Caco-2 (cell line): Measurements from ENCODE around the gene BDP1. TPM values are rescaled to one million over a fixed set of nuclear protein-coding genes. Genes with fewer than 3 reads are reported as not detected.
"Not testable (repeated sequence)": the region's sequence is repeated elsewhere in the genome, so short reads cannot be mapped to it uniquely, and the experiment has no call there.

Experiments
- BruUV-seq: library from RNA; stranded (reverse); fragments of 400-500 nt; replicated peaks from 2 replicates; lab custom pipeline; 2021; lab: Mats Ljungman, UMichigan
- CTCF ChIA-PET: fragments of 300-600 bp; sonication (Branson Sonifier 250); formaldehyde crosslinking; loops from one replicate; lab custom pipeline; 2022; ENCODE audit warnings: antibody characterized with exemption; lab: Charles Lee
- POLR2A ChIA-PET: fragments of 300-600 bp; sonication (Branson Sonifier 250); formaldehyde crosslinking; loops from one replicate; lab custom pipeline; 2022; ENCODE audit warnings: antibody characterized with exemption; lab: Charles Lee
- DNase-seq, 2 experiments: peaks; one replicate each; pipeline versions ENCODE4 v3.0.0 to v3.0.0-alpha.2; 2020 to 2022
- H3K27me3 ChIP-seq: replicated peaks from 2 replicates; pipeline ENCODE4 v1.6.0; 2011; ENCODE audit warnings: low read length; ENCODE audit not compliant: control insufficient read depth, insufficient read depth
- H3K36me3 ChIP-seq: 2 replicates; pipeline ENCODE4 v1.5.1; 2011; ENCODE audit warnings: low read length; ENCODE audit not compliant: control insufficient read depth, insufficient read depth
- H3K4me1 ChIP-seq: fragments of 250-450 bp; sonication (Bioruptor Pico); 2 replicates; pipeline ENCODE4 v1.5.1; 2020; ENCODE audit warnings: mild to moderate bottlenecking
- H3K4me3 ChIP-seq: 2 replicates; pipeline ENCODE4 v1.5.1; 2011; ENCODE audit warnings: low read depth, mild to moderate bottlenecking, control low read depth, low read length
- H3K9me3 ChIP-seq: fragments of 250-450 bp; sonication (Bioruptor Pico); 2 replicates; pipeline ENCODE4 v1.5.1; 2020; ENCODE audit warnings: mild to moderate bottlenecking, moderate library complexity
- H3K27ac Mint-ChIP-seq: one replicate; pipeline ENCODE4 v1.8.0; 2022; ENCODE audit warnings: mixed read lengths; ENCODE audit not compliant: unreplicated experiment
- H3K27me3 Mint-ChIP-seq: one replicate; pipeline ENCODE4 v1.8.0; 2022; ENCODE audit warnings: mixed read lengths; ENCODE audit not compliant: insufficient read depth, unreplicated experiment
- H3K36me3 Mint-ChIP-seq: one replicate; pipeline ENCODE4 v1.8.0; 2022; ENCODE audit warnings: mild to moderate bottlenecking, mixed read lengths; ENCODE audit not compliant: insufficient read depth, unreplicated experiment
- H3K4me1 Mint-ChIP-seq: one replicate; pipeline ENCODE4 v1.8.0; 2022; ENCODE audit warnings: low read depth, mixed read lengths; ENCODE audit not compliant: unreplicated experiment
- H3K4me3 Mint-ChIP-seq: one replicate; pipeline ENCODE4 v1.8.0; 2022; ENCODE audit warnings: mild to moderate bottlenecking, moderate library complexity, mixed read lengths; ENCODE audit not compliant: unreplicated experiment
- H3K9me3 Mint-ChIP-seq: one replicate; pipeline ENCODE4 v1.8.0; 2022; ENCODE audit warnings: mixed read lengths; ENCODE audit not compliant: unreplicated experiment
- intact Hi-C: fragments of 100-400 bp; cut with micrococcal nuclease; formaldehyde crosslinking; loops from one replicate; pipeline ENCODE4 v1.10.0; 2022; ENCODE audit not compliant: unreplicated experiment
- total RNA-seq: library from RNA; stranded (reverse); gene quantifications from 2 replicates; pipeline ENCODE4 v1.2.3, GENCODE V29; 2022
- TF ChIP-seq, protein P1 (sequence below), 2 experiments: fragments of 200-600 bp in 1 of 2; IDR thresholded peaks; 1 replicate in 1 of 2; 2 replicates in 1 of 2; pipeline versions ENCODE4 v1.5.1 to v1.8.0; 2011 to 2022; ENCODE audit warnings: antibody characterized with exemption in 1 of 2, control low read depth in 1 of 2, inconsistent platforms in 1 of 2, low read depth in 1 of 2, low read length in 1 of 2, mild to moderate bottlenecking in 1 of 2, moderate library complexity in 1 of 2; ENCODE audit not compliant: insufficient read depth in 1 of 2, severe bottlenecking in 1 of 2, unreplicated experiment in 1 of 2

Gene BDP1
- total RNA-seq, 1 experiment from 2014 or later: 27.5 TPM

- BruUV-seq: no TSS peak
- no peak overlapping the region for H3K4me3 Mint-ChIP-seq
- H3K36me3 Mint-ChIP-seq: peaks cover 66% of the 10 kb centered on the region
- H3K4me1 Mint-ChIP-seq: no peaks in the 10 kb centered on the region
- Histone ChIP-seq H3K4me3 (no peak overlapping the region), H3K36me3 (no peaks in the 10 kb centered on the region; the same call in none of the 2 replicates), H3K4me1 (no peaks in the 10 kb centered on the region), H3K9me3 (no peaks in the 10 kb centered on the region), H3K27me3 (no peaks in the 10 kb centered on the region)
- no peak overlapping the region for H3K27ac Mint-ChIP-seq
- H3K9me3 Mint-ChIP-seq: no peaks in the 10 kb centered on the region
- DNase-seq: no peak
- TF ChIP-seq, protein P1, sequence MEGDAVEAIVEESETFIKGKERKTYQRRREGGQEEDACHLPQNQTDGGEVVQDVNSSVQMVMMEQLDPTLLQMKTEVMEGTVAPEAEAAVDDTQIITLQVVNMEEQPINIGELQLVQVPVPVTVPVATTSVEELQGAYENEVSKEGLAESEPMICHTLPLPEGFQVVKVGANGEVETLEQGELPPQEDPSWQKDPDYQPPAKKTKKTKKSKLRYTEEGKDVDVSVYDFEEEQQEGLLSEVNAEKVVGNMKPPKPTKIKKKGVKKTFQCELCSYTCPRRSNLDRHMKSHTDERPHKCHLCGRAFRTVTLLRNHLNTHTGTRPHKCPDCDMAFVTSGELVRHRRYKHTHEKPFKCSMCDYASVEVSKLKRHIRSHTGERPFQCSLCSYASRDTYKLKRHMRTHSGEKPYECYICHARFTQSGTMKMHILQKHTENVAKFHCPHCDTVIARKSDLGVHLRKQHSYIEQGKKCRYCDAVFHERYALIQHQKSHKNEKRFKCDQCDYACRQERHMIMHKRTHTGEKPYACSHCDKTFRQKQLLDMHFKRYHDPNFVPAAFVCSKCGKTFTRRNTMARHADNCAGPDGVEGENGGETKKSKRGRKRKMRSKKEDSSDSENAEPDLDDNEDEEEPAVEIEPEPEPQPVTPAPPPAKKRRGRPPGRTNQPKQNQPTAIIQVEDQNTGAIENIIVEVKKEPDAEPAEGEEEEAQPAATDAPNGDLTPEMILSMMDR (IDR thresholded peaks at IDR 0.05; ENCODE audit: insufficient read depth in 1 of 2, low read depth in 1 of 2, low read length in 1 of 2, severe bottlenecking in 1 of 2, unreplicated experiment in 1 of 2): no peak
- ChIA-PET POLR2A (no interaction called here), CTCF (no interaction called here)
- no peaks in the 10 kb centered on the region for H3K27me3 Mint-ChIP-seq
- intact Hi-C loops: loop anchor here (10.0 kb wide), 1 partner anchor 217 kb away; no protein-coding TSS in a partner anchor
Observed at GRCh38 chr5:71537687-71538086, 82.2 kb downstream of the BDP1 start.

DNA sequence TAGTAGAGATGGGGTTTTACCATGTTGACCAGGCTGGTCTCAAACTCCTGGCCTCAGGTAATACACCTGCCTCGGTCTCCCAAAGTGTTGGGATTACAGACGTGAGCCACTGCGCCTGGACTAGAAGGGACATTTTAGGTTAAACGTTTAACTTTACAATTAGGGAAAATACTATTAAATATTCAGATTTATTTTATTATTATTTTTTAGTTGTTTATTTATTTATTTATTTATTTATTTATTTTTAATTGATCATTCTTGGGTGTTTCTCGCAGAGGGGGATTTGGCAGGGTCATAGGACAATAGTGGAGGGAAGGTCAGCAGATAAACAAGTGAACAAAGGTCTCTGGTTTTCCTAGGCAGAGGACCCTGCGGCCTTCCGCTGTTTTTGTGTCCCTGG lies 95.4 kb downstream of the BDP1 start:
- H3K9me3 Mint-ChIP-seq, POLR2A ChIA-PET, H3K27me3 ChIP-seq, H3K27me3 Mint-ChIP-seq, intact Hi-C loops, H3K4me1 ChIP-seq, H3K4me1 Mint-ChIP-seq, BruUV-seq, H3K36me3 ChIP-seq, H3K4me3 ChIP-seq, H3K4me3 Mint-ChIP-seq, CTCF ChIA-PET, DNase-seq, H3K27ac Mint-ChIP-seq, H3K9me3 ChIP-seq: not testable (repeated sequence)
- peaks cover 77% of the 10 kb centered on the region for H3K36me3 Mint-ChIP-seq

DNA sequence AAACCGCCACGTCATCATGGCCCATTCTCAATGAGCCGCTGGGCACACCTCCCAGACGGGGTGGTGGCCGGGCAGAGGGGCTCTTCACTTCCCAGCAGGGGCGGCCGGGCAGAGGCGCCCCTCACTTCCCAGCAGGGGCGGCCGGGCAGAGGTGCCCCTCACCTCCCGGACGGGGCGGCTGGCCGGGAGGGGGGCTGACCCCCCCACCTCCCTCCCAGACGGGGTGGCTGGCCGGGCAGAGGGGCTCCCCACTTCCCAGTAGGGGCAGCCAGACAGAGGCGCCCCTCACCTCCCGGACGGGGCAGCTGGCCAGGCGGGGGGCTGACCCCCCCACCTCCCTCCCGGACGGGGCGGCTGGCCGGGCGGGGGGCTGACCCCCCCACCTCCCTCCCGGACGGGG lies 96.1 kb downstream of the BDP1 start:
- H3K9me3 ChIP-seq, H3K27me3 ChIP-seq, H3K27me3 Mint-ChIP-seq, intact Hi-C loops, H3K4me3 Mint-ChIP-seq, H3K9me3 Mint-ChIP-seq, DNase-seq, H3K4me3 ChIP-seq, H3K4me1 ChIP-seq, BruUV-seq, H3K27ac Mint-ChIP-seq, CTCF ChIA-PET, H3K4me1 Mint-ChIP-seq, H3K36me3 ChIP-seq, POLR2A ChIA-PET: not testable (repeated sequence)
- H3K36me3 Mint-ChIP-seq: peaks cover 73% of the 10 kb centered on the region

GRCh38 chr5:71552026-71552749 lies 96.7 kb downstream of the BDP1 start:
- H3K27me3 ChIP-seq, H3K9me3 Mint-ChIP-seq, H3K4me1 ChIP-seq, BruUV-seq, intact Hi-C loops, H3K27me3 Mint-ChIP-seq, H3K4me1 Mint-ChIP-seq, H3K9me3 ChIP-seq, CTCF ChIA-PET, H3K4me3 Mint-ChIP-seq, H3K36me3 ChIP-seq, POLR2A ChIA-PET, H3K4me3 ChIP-seq, DNase-seq, H3K27ac Mint-ChIP-seq: not testable (repeated sequence)
- H3K36me3 Mint-ChIP-seq: peaks cover 73% of the 10 kb centered on the region
